Lower leg skin (tissue), 4 donors: ENCODE results near the gene GPR37L1. TPM values are rescaled to one million over a fixed set of nuclear protein-coding genes. Genes with fewer than 3 reads are reported as not detected.

Experiments used
- DNase-seq, 2 donors: peaks; one replicate each; pipeline ENCODE4 v3.0.0-alpha.2; 2019; ENCODE audit warnings: low spot score in 2 of 2
- H3K4me3 ChIP-seq: fragments of 200-600 bp; sonication (generic); 2 replicates; pipeline ENCODE4 v1.5.1; 2017; ENCODE audit warnings: mild to moderate bottlenecking, low read depth; ENCODE audit not compliant: poor library complexity, severe bottlenecking
- POLR2A ChIP-seq, 2 donors: fragments of 450-650 bp; IDR thresholded peaks; one replicate each; pipeline ENCODE4 v1.6.1; 2016 to 2017; ENCODE audit warnings: antibody characterized with exemption in 2 of 2, mild to moderate bottlenecking in 1 of 2, moderate library complexity in 1 of 2
- WGBS, 2 donors: methylation state at CpG; one replicate each; pipeline ENCODE4 v1.1.5; 2018; 5-methylcytosine and 5-hydroxymethylcytosine counted together
- intact Hi-C: fragments of 100-400 bp; cut with DNase I; formaldehyde crosslinking; loops from one replicate; pipeline ENCODE4 v1.15.0; 2023; ENCODE audit warnings: low total_unique reads
- total RNA-seq, 4 donors: library from RNA; depleted of rRNA; stranded (reverse); fragments of >200 nt; gene quantifications; one replicate each; pipeline ENCODE4 v1.1.0, GENCODE V29; 2016
- TF ChIP-seq, protein P1 (sequence below), 3 donors: fragments of 450-650 bp; IDR thresholded peaks; one replicate each; pipeline ENCODE4 v1.5.1; 2016; ENCODE audit warnings: antibody characterized with exemption in 3 of 3, mild to moderate bottlenecking in 3 of 3, moderate library complexity in 2 of 3

The GPR37L1 gene
- total RNA-seq, 4 donors from 2014 or later: 0.02 to 0.06 TPM; not detected in 2

DNA sequence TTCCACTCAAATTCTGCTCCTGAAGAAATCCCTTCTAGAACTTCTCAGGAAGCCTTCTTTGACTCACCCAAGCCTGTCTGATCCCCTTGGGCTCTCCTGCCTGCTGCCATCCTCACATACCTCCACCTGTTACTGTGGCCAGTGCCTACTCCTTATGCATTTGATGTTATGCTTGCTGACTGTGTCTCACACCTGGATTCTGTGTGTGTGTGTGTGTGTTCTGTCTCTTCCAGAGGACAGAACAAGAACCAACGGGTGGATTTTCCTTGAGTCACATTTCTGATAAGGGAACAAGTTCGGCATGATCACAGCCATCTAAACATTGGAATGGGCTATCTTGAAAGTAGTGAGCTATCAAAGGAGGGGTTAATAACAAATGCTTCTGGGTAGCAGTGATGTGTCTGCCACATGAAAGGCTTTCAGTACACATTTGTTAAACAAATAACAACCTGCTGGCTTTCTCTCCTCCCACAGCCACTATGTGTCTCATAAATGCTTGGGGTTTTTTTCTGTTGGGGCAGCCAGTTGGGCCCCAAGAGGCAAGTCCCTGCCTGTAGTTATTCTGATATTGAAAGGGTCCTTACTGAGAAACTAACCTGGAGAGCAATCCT, 8.9 kb upstream of the GPR37L1 start:
- TF ChIP-seq, protein P1, sequence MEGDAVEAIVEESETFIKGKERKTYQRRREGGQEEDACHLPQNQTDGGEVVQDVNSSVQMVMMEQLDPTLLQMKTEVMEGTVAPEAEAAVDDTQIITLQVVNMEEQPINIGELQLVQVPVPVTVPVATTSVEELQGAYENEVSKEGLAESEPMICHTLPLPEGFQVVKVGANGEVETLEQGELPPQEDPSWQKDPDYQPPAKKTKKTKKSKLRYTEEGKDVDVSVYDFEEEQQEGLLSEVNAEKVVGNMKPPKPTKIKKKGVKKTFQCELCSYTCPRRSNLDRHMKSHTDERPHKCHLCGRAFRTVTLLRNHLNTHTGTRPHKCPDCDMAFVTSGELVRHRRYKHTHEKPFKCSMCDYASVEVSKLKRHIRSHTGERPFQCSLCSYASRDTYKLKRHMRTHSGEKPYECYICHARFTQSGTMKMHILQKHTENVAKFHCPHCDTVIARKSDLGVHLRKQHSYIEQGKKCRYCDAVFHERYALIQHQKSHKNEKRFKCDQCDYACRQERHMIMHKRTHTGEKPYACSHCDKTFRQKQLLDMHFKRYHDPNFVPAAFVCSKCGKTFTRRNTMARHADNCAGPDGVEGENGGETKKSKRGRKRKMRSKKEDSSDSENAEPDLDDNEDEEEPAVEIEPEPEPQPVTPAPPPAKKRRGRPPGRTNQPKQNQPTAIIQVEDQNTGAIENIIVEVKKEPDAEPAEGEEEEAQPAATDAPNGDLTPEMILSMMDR (IDR thresholded peaks at IDR 0.05): no peak
- TF ChIP-seq POLR2A (IDR thresholded peaks at IDR 0.05): no peak
- WGBS, 2 donors: 49 to 52% methylated on average over 2 of the region's 2 CpGs
- H3K4me3 ChIP-seq: no peak overlapping the region
- intact Hi-C loops: no loop called here
- no peak for DNase-seq

DNA sequence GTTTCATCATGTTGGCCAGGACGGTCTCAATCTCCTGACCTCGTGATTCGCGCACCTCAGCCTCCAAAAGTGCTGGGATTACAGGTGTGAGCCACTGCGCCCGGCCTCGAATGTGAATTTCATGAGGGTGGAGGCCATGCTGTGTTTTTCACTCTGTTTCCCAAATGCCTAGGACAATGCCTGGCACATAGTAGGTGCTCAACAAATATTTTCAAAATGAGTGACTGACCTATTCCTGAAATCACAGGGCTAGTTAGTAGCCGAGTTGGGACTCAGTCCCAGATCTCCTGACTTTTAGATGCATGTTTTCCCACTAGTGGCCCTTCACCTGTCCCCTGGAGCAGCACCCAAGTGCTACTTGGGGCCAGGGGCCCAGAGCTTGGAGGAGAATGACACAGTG, 6.4 kb upstream of the GPR37L1 start:
- H3K4me3 ChIP-seq: no peak overlapping the region
- WGBS, 2 donors: 97 to 98% methylated on average over 8 of the region's 8 CpGs
- intact Hi-C loops: loop anchor here (5.0 kb wide), 1 partner anchor 114 kb away; no protein-coding TSS in a partner anchor
- no peak for DNase-seq
- no peak for TF ChIP-seq POLR2A (IDR thresholded peaks at IDR 0.05)
- TF ChIP-seq, protein P1 (IDR thresholded peaks at IDR 0.05): no peak

DNA sequence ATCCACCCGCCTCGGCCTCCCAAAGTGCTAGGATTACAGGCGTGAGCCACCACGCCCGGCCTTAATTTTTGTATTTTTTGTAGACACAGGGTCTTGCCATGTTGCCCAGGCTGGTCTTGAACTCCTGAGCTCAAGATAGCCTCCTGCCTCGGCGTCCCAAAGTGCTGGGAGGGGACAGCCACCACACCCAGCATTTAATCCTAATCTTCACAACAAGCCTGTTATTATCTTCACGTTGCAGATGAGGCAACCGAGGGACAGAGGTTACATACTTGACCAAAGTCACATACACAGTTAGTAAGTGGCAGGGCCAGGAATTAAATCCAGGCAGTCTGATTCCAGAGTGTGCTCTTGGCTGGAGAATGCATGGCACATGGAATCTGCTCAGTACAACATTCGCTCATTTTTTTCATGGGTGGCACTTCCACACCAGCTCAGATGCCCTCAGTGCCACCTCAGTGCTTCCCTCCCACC, 4.8 kb upstream of the GPR37L1 start:
- intact Hi-C loops: loop anchor here (5.0 kb wide), 1 partner anchor 116 kb away; no protein-coding TSS in a partner anchor
- TF ChIP-seq POLR2A (IDR thresholded peaks at IDR 0.05): no peak
- TF ChIP-seq, protein P1 (IDR thresholded peaks at IDR 0.05): no peak
- no peak for DNase-seq
- 73 to 76% methylated on average over 10 of the region's 10 CpGs for WGBS, 2 donors
- no peak overlapping the region for H3K4me3 ChIP-seq

DNA sequence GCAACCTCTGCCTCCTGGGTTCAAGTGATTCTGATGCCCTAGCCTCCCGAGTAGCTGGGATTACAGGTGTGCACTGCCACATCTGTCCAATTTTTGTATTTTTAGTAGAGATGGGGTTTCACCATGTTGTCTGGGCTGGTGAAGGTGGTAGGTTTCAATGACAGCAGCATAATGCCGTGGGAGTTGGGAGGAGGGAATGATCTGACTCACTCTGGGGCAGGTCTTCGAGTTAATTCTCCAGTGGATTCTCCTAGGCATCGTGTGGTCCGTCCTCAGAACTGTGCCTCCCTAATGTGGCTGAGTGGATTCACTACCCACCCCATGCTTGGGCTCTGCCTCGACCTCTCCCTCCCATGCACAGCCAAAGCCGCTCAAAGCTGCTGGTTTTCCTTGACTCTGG, 1.7 kb upstream of the GPR37L1 start:
- DNase-seq: no peak
- TF ChIP-seq POLR2A (IDR thresholded peaks at IDR 0.05): no peak
- TF ChIP-seq, protein P1 (IDR thresholded peaks at IDR 0.05): no peak
- H3K4me3 ChIP-seq: no peak overlapping the region
- intact Hi-C loops: no loop called here
- 60 to 61% methylated on average over 7 of the region's 7 CpGs for WGBS, 2 donors

DNA sequence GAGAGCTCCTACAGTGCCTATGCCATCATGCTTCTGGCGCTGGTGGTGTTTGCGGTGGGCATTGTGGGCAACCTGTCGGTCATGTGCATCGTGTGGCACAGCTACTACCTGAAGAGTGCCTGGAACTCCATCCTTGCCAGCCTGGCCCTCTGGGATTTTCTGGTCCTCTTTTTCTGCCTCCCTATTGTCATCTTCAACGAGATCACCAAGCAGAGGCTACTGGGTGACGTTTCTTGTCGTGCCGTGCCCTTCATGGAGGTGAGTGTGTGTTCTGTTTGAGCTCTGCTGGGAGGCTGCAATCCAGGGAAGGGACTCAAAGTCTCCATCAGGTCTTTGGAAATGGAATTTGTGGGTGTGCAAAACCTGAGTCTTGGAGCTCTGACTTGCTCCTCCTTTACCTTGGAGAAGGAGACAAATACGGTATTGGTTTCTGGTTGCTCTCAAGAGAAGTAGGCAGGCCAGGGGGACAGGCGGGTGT, 658 bp downstream of the GPR37L1 start:
- TF ChIP-seq POLR2A (IDR thresholded peaks at IDR 0.05): no peak
- TF ChIP-seq, protein P1 (IDR thresholded peaks at IDR 0.05): no peak
- intact Hi-C loops: no loop called here
- no peak overlapping the region for H3K4me3 ChIP-seq
- no peak for DNase-seq
- 86% methylated on average over 10 of the region's 10 CpGs for WGBS, 2 donors
